Heart left ventricle (tissue), 13 donors: ENCODE measurements around the gene CHD5.

Experiments used
- CTCF ChIP-seq, 12 donors: fragments of 200-600 bp; sonication (generic) in 4 of 12; IDR thresholded peaks; one replicate each; pipeline versions ENCODE4 v1.5.0 to v1.8.0; 2018 to 2022; ENCODE audit warnings: antibody characterized with exemption in 12 of 12, mild to moderate bottlenecking in 5 of 12
- POLR2A ChIP-seq, 2 donors: fragments of 450-650 bp; IDR thresholded peaks; one replicate each; pipeline ENCODE4 v1.6.1; 2017; ENCODE audit warnings: antibody characterized with exemption in 2 of 2, mild to moderate bottlenecking in 2 of 2, moderate library complexity in 2 of 2
- donor health status: ischemic (EF 13 %, LVEDD 7.1; RV severe dilation, severe dysfunction).
- donor health status: DM: no; HTN: yes; CAD: no.
- donor health status: DM: no; HTN: no; CAD: no.
- donor health status: ischemic (EF 25% LVEDD 6.9; RV normal size, moderate dysfunction).
- donor health status: ischemic (EF 25% LVEDD 5.7; RV mildly dilated, moderate dysfunction).
- donor health status: ischemic (EF 35%, LVEDD 5.7; RV mildly dilated, moderate dysfunction).
- donor health status: nonischemic (EF 11% LVEDD 7.7; RV severe dilation, severe dysfunction).
- donor health status: DM: yes; HTN: yes; CAD: no.
- donor health status: PGD.
- donor health status: ischemic (EF 29% LVEDD 5.4; RV normal size, mild dysfunction).
- donor health status: nonischemic (EF 23%, LVEDD 6.1; RV moderate dilation, normal function).

GRCh38 chr1:6137758-6138157, 42.4 kb downstream of the CHD5 start:
- TF ChIP-seq CTCF (IDR thresholded peaks at IDR 0.05) (no peak), POLR2A (IDR thresholded peaks at IDR 0.05) (no peak)
